HUDEP-2 (cell line): ENCODE results near the gene IGLL1.
A peak's percentile ranks its signal among the peaks of the same experiment; 100 is the strongest.
"Not testable (repeated sequence)": the region's sequence is repeated elsewhere in the genome, so short reads cannot be mapped to it uniquely, and the experiment has no call there.

ENCODE experiments used
- DNase-seq, 76 experiments: peaks; one replicate each; lab custom pipeline; 2025; ENCODE audit not compliant: unreplicated experiment in 76 of 76; lab: John Stamatoyannopoulos, UW

The IGLL1 gene

DNA sequence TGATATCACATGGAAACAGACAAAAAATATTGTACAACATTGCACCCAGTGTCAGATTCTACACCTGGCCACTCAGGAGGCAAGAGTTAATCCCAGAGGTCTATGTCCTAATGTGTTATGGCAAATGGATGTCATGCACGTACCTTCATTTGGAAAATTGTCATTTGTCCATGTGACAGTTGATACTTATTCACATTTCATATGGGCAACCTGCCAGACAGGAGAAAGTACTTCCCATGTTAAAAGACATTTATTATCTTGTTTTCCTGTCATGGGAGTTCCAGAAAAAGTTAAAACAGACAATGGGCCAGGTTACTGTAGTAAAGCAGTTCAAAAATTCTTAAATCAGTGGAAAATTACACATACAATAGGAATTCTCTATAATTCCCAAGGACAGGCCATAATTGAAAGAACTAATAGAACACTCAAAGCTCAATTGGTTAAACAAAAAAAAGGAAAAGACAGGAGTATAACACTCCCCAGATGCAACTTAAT lies 36.5 kb downstream of the IGLL1 start:
- DNase-seq: not testable (repeated sequence)

- peak in 3 of 76 experiments; percentile 2 to 12 (median 11) for DNase-seq
These were observed 37.2 kb downstream of the IGLL1 start for GRCh38 chr22:23542933-23543332.

GRCh38 chr22:23542391-23542790 lies 37.7 kb downstream of the IGLL1 start:
- not testable (repeated sequence) for DNase-seq

DNA sequence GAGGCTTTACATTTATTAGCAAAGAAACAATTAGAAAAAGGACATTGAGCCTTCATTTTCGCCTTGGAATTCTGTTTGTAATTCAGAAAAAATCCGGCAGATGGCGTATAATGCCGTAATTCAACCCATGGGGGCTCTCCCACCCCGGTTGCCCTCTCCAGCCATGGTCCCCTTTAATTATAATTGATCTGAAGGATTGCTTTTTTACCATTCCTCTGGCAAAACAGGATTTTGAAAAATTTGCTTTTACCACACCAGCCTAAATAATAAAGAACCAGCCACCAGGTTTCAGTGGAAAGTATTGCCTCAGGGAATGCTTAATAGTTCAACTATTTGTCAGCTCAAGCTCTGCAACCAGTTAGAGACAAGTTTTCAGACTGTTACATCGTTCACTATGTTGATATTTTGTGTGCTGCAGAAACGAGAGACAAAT lies 38.2 kb downstream of the IGLL1 start:
- DNase-seq: peak in 4 of 76 experiments; percentile 4 to 10 (median 7)

- not testable (repeated sequence) for DNase-seq
These were observed 39.3 kb downstream of the IGLL1 start for GRCh38 chr22:23540837-23541236.

GRCh38 chr22:23539839-23540198 lies 40.3 kb downstream of the IGLL1 start:
- DNase-seq: not testable (repeated sequence)

- peak in 70 of 76 experiments; percentile 4 to 76 (median 48) for DNase-seq
These were observed 40.8 kb downstream of the IGLL1 start for GRCh38 chr22:23539135-23539838.

DNA sequence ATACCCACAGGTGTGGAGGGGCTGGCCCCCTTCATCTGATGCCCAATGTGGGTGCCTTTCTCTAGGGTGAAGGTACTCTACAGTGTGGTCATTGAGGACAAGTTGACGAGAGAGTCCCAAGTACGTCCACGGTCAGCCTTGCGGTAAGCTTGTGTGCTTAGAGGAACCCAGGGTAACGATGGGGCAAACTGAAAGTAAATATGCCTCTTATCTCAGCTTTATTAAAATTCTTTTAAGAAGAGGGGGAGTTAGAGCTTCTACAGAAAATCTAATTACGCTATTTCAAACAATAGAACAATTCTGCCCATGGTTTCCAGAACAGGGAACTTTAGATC lies 41.4 kb downstream of the IGLL1 start:
- DNase-seq: not testable (repeated sequence)

DNA sequence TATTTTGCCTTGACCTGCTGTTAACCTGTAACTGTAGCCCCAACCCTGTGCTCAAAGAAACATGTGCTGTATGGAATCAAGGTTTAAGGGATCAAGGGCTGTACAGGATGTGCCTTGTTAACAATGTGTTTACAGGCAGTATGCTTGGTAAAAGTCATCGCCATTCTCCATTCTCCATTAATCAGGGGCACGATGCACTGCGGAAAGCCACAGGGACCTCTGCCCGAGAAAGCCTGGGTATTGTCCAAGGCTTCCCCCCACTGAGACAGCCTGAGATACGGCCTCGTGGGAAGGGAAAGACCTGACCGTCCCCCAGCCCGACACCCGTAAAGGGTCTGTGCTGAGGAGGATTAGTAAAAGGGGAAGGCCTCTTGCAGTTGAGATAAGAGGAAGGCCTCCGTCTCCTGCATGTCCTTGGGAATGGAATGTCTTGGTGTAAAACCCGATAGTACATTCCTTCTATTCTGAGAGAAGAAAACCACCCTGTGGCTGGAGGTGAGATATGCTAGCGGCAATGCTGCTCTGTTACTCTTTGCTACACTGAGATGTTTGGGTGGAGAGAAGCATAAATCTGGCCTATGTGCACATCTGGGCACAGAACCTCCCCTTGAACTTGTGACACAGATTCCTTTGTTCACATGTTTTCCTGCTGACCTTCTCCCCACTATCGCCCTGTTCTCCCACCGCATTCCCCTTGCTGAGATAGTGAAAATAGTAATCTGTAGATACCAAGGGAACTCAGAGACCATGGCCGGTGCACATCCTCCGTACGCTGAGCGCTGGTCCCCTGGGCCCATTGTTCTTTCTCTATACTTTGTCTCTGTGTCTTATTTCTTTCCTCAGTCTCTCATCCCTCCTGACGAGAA lies 42.0 kb downstream of the IGLL1 start:
- DNase-seq: not testable (repeated sequence)

GRCh38 chr22:23537416-23537815 lies 42.7 kb downstream of the IGLL1 start:
- no peak for DNase-seq

- DNase-seq: no peak
These were observed 43.2 kb downstream of the IGLL1 start for GRCh38 chr22:23536821-23537345.

DNA sequence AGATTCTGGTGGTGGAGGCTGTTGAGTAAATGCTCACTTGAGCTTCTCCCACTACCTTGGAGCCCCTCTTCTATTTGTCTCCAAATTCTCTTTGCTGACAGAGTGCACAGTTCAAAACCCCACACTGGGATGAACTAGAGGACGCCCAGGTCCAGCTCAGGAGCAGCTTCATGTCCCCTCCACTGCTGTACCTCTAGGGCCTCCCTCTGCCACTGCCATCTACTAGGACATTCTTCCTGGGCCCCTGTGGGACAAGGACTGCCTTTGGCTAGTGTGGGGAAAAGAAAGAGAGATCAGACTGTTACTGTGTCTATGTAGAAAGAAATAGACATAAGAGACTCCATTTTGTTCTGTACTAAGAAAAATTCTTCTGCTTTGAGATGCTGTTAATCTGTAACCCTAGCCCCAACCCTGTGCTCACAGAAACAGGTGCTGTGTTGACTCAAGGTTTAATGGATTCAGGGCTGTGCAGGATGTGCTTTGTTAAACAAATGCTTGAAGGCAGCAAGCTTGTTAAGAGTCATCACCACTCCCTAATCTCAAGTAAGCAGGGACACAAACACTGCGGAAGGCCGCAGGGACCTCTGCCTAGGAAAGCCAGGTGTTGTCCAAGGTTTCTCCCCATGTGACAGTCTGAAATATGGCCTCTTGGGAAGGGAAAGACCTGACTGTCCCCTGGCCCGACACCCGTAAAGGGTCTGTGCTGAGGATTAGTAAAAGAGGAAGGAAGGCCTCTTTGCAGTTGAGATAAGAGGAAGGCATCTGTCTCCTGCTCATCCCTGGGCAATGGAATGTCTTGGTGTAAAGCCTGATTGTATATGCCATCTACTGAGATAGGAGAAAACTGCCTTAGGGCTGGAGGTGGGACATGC lies 44.1 kb downstream of the IGLL1 start:
- DNase-seq: not testable (repeated sequence)

GRCh38 chr22:23534851-23535717 lies 45.0 kb downstream of the IGLL1 start:
- DNase-seq: no peak

DNA sequence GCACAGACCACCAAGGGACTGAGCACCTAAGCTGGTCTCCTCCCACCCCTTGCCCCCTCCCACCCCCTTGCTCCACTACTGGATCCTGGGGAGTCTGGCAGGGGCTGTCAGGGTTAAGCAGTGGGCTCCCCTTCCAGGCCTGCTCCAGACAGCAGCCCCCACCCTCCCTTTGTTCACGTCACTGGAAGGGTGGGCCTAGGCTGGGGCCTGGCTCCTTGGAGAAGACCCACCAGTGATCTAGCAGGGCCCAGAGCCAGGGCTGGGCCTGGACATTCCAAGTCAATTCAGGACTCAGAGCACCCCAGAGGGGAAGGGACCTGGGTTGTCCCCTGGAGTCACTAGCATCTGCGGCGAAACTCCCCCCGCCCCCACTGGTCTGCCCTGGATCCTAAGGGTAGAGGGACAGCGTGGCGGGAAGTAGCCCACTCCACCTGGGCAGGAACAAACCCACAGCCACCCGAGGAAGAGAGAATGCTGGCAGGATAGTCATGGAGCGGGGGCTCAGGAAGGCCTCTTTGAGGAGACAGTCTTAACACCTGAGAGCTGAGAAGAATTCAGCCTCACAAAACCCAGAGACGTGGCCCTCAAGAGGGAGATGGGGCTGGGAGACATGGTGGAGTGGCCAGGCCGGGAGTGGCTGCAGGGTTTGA lies 45.8 kb downstream of the IGLL1 start:
- no peak for DNase-seq

- DNase-seq: no peak
These were observed 46.3 kb downstream of the IGLL1 start for GRCh38 chr22:23533771-23534191.

- peak in 5 of 76 experiments; percentile 4 to 21 (median 16) for DNase-seq
These were observed 46.7 kb downstream of the IGLL1 start for GRCh38 chr22:23533328-23533762.

DNA sequence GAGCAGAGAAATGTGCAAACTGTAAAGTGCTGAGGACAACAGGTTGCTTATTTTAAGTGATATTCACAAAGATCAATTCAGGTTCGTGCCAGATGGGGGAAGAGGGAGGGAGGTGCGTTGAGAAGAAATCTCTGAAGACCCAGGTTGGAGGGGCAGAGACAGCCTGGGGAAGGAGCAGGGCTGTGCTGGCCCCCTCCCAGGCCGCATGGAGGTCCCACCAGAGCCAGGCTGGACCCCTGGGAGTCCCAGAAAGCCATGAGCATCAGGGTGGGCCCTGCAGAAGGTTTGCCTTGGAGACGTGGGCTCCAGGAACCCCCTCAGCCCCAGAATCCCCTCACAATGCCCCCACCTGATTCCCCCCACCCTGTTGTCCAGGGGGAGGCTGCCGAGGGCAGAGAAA lies 47.4 kb downstream of the IGLL1 start:
- DNase-seq: no peak

GRCh38 chr22:23531966-23532705 lies 48.0 kb downstream of the IGLL1 start:
- no peak for DNase-seq
